GM18505 (cell line): ENCODE results near the gene MYLK.

Experiments used
- ATAC-seq: cut with Tn5 transposase; IDR thresholded peaks from one replicate; pipeline ENCODE4 v1.9.1; 2021; ENCODE audit not compliant: unreplicated experiment
- POLR2A ChIP-seq: IDR thresholded peaks from 4 replicates; pipeline ENCODE4 v1.6.1; 2011; ENCODE audit warnings: borderline replicate concordance; ENCODE audit not compliant: insufficient read depth, insufficient read length; ENCODE audit errors: extremely low read depth

Gene MYLK

DNA sequence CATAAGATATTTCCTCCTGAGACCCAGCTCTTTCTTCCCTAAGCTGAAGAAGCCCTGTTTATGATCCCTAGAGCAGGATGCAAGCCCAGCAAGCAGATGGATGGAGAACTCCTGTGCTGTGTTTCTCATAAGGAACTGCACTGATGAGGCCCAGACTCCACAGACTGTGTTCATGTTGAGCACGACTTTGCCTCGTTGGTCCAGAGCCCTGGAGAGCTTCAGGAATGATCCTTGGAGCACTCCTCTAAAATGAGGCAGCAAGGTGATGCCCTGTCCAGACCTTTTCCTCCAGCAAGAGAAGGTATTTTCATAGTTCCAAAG, 83.8 kb downstream of the MYLK start:
- ATAC-seq, result no peak
- TF ChIP-seq POLR2A, result no peak

GRCh38 chr3:123799544-123800361, 84.4 kb downstream of the MYLK start:
- ATAC-seq, result no peak
- no peak for TF ChIP-seq POLR2A

DNA sequence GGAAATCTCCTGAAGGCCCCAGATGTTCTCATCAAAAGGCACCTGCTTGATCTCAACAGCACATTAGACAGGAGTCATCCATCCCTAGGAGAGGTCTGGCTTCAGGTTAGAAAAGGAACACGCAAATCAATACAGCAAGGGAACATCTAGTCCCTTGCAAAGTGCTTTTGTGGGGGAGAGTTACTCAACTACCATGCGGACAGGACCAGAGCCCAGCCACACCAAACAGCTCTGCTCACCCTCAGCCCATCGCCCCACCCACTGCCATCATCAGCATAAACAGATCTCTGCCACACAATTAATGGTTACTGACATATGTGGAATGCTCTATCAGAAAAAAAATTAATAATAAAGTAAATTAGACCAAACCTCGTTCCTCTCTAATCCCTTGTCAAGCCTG, 85.6 kb downstream of the MYLK start:
- ATAC-seq, result no peak
- no peak for TF ChIP-seq POLR2A

- no peak for ATAC-seq
- TF ChIP-seq POLR2A, result no peak
Observed at GRCh38 chr3:123795471-123796251, 88.5 kb downstream of the MYLK start.

DNA sequence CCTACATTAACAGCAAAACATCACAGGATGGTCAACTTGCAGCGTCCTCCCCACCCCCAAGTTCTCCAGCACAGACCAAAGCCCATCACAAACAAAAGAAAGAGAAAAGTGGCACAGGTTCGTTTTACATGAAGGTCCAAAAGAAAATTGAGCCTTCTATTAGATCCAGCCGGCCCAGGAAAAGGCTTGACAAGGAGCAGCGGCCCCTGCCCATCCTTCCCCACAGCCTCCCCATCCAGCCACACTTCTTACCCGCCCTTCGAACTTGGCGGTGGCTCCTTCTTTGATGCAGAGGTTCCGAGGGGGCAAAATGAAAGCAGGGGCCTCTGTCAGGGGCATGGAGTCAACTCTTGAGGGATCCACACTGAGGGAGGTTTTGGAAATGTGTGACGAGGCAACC, 90.7 kb downstream of the MYLK start:
- no peak for TF ChIP-seq POLR2A
- ATAC-seq, result no peak

DNA sequence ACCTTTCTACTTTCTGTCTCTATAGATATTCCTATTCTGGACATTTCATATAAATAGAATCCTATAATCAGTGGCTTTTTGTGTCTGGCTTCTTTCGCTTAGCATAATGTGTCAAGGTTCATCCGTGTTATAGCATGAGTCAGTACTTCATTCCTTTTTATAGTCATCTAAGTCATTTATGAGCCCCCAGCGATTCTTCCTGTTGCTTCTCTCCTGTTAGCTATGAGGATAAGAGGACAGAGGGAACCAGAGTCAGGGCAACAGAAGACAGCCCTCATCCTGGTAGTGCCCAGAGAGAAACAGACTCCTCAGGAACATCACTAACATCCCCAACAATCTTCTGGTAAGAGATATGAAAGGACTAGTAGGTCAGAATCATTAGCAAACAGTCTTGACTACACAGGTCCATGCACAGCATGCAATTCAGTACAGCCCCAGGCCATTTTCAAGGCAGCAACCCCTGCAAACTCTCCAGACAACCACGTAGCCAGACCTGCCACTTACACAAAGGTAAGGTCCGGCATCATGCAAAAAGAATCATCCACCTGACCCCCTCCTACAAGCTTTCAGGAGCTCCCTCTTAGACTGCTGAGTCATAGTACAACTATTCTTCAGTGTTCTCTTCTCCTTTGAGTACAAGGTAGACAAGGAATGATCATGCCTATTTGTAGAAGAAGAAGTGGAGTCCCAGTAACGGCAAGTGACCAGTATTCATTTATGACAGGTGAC, 91.5 kb downstream of the MYLK start:
- no peak for ATAC-seq
- TF ChIP-seq POLR2A, result no peak

DNA sequence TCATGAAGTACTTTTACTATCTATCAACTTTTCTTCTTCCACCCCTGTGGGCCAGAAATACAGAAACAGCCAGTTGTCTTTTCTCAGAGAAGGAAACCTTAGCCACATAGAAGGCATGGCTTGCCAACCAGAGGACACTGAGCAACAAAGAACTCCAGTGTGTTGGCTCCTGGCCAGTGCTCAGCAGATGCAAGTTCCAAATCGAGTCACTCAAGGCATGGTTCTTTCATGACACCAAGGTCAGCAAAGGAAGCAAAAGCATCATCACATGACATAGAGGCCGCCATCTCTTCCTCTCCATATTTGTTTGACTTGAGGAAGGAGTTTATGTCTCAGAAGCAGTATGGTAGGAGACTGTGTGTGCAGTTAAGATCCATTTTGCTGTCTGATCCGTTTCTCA, 92.2 kb downstream of the MYLK start:
- ATAC-seq, result no peak
- no peak for TF ChIP-seq POLR2A

- no peak for TF ChIP-seq POLR2A
- no peak for ATAC-seq
Observed at GRCh38 chr3:123791417-123791816, 92.7 kb downstream of the MYLK start.

DNA sequence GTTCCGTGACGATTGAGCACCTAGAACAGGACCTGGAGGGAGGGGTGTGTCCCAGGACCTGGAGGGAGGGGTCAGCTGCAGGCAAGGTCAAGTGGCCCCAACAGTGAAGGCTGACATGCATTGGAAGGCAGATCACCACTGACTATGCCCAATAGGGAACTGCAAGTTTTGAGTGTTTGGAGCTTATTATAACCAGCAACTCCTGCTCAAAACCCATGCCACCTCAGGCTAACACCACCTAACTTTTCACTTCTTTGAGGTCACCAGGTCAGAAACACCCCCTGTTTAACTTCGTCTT, 93.1 kb downstream of the MYLK start:
- no peak for ATAC-seq
- no peak for TF ChIP-seq POLR2A

DNA sequence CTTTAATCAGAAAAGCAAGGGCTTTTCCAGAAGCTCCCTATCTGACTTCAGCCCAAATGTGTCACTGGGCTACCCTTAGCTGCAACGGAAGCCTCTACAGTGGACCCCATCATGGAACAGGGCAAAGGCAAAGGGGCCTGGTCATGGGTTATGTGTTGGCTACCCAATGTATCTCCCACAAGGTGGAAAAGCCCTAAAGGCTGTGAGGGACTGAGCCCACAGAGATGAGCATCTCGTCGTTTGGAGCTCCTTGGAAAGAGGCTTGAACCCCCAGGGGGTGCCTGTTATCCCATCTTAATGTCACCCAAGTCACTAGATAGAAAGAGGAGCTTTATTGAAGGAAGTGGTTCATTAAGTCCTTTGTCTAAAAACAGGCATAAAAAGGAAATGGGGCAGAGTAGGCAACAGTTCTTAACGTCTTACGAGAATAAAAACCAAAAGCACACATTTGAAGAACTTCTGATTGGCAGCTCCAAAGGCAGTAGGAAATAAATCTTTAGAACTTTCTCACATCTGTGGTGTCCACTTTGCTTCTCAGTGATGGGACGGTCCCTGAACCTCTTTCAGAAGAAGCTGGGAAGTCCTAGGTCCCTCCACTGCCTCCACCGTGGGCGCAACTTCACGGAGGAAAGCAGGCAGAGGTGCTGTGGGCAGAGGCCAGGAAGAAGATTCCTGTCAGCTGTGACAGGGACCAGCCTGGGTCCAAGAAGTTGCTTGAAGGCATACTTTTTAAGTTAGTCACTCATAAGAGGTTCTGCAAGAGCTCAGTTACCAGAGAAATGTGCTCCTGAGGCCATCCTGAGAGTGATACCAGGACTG, 93.7 kb downstream of the MYLK start:
- TF ChIP-seq POLR2A, result no peak
- no peak for ATAC-seq

GRCh38 chr3:123789760-123790159, 94.4 kb downstream of the MYLK start:
- ATAC-seq, result no peak
- no peak for TF ChIP-seq POLR2A

GRCh38 chr3:123789160-123789559, 95.0 kb downstream of the MYLK start:
- TF ChIP-seq POLR2A, result no peak

DNA sequence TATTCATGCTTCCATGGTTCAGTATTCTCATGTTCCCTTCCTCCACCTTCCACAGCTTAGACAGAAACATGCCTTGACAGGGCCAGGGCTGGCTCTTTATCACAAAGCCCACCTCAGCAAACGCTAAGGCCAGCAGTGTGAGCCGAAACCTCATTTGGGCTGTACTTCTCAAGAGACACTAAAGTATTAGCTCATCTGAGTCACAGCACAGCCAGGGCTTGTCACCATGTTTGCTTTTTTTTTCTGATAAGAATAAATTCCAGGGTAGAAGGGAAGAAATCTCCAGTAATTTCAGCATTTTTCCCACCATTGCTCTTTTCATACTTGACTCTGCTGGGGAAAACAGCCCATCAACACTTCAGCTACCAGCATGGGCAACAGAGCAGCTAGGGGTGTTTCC, 95.4 kb downstream of the MYLK start:
- no peak for TF ChIP-seq POLR2A
- ATAC-seq, result no peak

More at GRCh38 chr3:123789160-123789559, 95.0 kb downstream of the MYLK start:
- ATAC-seq, result no peak

DNA sequence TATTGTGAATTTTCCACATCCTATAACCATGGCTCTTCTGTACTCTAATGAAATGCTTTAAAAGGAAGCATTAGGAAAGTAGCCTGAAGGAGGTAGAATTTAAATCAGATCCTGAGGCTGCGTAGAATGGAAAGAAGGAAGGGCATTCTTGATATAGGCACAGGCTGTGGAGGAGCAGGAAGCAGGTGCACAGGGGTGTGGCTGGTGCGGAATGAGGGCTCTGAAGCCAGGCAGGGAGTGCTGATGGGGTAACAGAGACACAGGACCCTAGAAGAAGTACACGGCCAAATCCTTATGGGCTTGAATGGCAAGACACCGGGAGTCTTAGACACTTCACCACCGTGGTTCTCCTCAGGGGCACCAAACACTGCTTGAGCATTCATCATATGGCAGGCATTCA, 97.0 kb downstream of the MYLK start:
- no peak for TF ChIP-seq POLR2A

DNA sequence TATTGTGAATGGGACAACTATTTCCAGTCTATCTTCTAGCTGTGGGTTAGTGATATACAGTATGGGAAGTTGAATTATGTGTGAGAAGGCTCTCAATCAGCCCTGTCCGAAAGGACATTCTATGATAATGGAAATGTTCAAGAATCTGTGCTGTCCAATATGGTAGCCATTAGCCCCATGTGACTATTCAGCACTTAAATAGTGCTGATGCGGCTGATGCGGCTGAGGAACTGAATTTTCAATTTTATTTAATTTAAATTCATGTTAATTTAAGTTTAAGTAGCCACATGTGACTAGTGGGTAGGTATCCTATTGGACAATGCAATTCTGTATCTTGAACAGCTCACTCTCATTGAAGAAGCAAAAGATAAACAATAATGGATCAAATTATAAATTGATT, 98.5 kb downstream of the MYLK start:
- TF ChIP-seq POLR2A, result no peak

More for the DNA sequence above, 97.0 kb downstream of the MYLK start:
- no peak for ATAC-seq

More for the DNA sequence above, 98.5 kb downstream of the MYLK start:
- ATAC-seq, result no peak
